Adrenal gland (tissue), 5 donors: ENCODE results near the gene ZNF438.

Source experiments
- CTCF ChIP-seq, 6 experiments: fragments of 450-650 bp in 4 of 6; fragments of 200-600 bp in 2 of 6; sonication (generic) in 1 of 6; IDR thresholded peaks; 1 replicate in 5 of 6; 2 replicates in 1 of 6; pipeline versions ENCODE4 v1.5.1 to v1.8.0; 2016 to 2021; ENCODE audit warnings: antibody characterized with exemption in 6 of 6, mild to moderate bottlenecking in 2 of 6, moderate library complexity in 1 of 6
- POLR2A ChIP-seq, 2 donors: fragments of 450-650 bp; IDR thresholded peaks; one replicate each; pipeline ENCODE4 v1.6.1; 2017; ENCODE audit warnings: antibody characterized with exemption in 2 of 2, mild to moderate bottlenecking in 2 of 2, moderate library complexity in 1 of 2
- donor health status: DM: no; HTN: no; CAD: no.

- no peak for TF ChIP-seq CTCF (IDR thresholded peaks at IDR 0.05)
- no peak for TF ChIP-seq POLR2A (IDR thresholded peaks at IDR 0.05)
These were observed 1.5 kb upstream of the ZNF438 start for GRCh38 chr10:31033147-31033546.
